H7 (cell line): Measurements from ENCODE around the gene SLC16A12. TPM values are rescaled to one million over a fixed set of nuclear protein-coding genes. Genes with fewer than 3 reads are reported as not detected.

Experiments used
- DNase-seq: peaks from one replicate; pipeline ENCODE4 v3.0.0; 2012
- H3K27me3 ChIP-seq: 2 replicates; pipeline ENCODE4 v1.6.0; 2011; ENCODE audit warnings: mild to moderate bottlenecking, low read length; ENCODE audit not compliant: control insufficient read depth, insufficient read depth
- H3K36me3 ChIP-seq: replicated peaks from 2 replicates; pipeline ENCODE4 v1.5.1; 2011; ENCODE audit warnings: low read length; ENCODE audit not compliant: control insufficient read depth, insufficient read depth
- H3K4me3 ChIP-seq: 2 replicates; pipeline ENCODE4 v1.5.1; 2011; ENCODE audit warnings: low read depth, mild to moderate bottlenecking, control low read depth, low read length, moderate library complexity; ENCODE audit not compliant: insufficient read depth
- total RNA-seq: library from RNA; depleted of rRNA; stranded (reverse); fragments of >200 nt; shearing (Covaris generic); gene quantifications from 2 replicates; pipeline ENCODE4 v1.2.3, GENCODE V29; 2014

SLC16A12 gene
- total RNA-seq, 1 experiment from 2014 or later: 4.1 TPM

DNA sequence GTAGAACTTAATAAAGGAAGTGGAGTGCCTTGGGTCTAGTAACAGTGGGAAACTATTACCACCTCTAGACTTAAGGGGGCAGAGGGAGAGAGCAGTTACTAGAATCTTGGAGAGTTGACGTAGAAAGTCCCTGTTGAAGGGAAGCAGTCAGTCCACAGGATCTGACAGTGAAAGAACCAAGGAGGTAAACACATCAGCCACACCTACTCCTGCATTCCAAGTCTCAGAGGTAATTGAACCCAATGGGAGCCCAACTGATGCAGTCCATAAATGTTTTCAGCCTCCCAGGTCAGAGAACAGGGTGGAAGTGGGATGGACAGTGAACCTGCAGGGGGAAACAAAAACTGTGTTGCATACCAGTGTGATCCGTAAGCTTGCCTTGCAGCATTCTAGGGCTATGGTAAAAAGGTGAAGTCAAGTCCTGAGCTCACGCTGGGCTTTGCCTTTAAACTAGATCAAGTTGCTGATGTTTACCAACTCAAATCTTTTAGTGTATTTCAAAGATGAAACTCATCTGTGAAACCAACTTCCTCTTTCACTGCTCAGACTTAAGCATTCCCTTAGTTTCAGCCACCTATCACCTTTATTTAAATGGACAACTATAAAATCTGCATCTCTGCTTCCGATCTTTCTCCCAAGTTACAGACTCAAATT, 57.2 kb downstream of the SLC16A12 start:
- Histone ChIP-seq H3K4me3 (no peak overlapping the region), H3K27me3 (no peaks in the 10 kb centered on the region), H3K36me3 (no peaks in the 10 kb centered on the region)
- DNase-seq: peak; percentile 53

DNA sequence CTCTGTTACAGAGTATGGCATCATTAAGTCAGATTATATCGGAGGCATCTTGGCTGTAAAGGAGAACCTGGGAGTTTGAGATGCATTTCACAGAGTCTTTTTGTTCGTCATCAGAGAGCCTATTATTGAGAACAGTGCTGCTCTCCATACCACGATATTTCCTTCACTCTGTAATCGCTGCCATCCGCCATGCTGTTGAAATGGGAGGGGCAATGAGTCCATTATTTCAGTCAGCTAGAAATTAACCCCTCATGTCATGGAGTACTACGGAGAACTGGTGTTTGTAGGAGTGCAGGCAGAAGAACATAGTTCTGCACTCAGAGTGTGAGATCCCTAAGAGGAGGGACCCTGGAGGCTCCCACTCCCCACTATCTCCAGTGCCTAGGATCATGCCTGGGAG, 59.2 kb downstream of the SLC16A12 start:
- DNase-seq: no peak
- Histone ChIP-seq H3K36me3 (no peaks in the 10 kb centered on the region), H3K27me3 (no peaks in the 10 kb centered on the region), H3K4me3 (no peak overlapping the region)

DNA sequence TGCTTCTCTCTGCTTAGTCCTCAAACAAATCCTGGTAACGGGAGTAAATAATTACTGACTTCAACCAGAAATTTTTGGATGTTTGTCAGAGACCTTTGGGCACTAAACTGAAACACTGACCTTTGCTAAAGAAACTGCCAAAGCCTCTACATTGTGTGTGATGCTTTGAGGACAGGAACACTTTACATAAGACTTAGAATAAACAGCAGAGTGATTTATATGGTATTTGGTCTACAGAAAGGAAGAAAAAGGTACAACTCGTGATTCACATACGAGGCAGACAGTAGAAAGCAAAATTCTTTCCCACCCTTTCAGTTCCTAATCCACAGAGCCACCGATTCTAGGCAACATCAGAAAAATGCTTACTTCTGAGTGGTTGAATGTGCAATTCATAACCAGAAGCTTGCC, 59.8 kb downstream of the SLC16A12 start:
- DNase-seq: no peak
- H3K4me3 ChIP-seq: no peak overlapping the region
- no peaks in the 10 kb centered on the region for H3K36me3 ChIP-seq
- H3K27me3 ChIP-seq: no peaks in the 10 kb centered on the region

DNA sequence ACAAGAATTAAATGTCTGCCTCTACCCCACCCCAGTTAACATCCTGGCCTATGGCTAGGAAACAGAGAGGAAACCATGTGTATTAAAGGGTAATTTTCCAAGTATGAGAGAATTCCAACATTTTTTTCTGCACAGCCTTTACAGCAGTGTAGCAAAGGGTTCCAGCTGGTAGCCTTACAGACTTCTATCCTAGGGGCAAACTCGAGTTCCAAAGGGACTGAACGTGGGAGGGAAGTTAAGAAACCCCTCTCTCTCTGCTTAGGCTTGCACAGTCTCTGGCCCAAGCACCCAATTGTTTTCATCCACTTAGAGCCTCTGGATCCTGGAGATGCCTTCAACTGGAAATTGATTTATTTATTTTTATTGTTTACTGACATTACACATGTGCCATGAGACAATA, 60.3 kb downstream of the SLC16A12 start:
- H3K4me3 ChIP-seq: no peak overlapping the region
- no peaks in the 10 kb centered on the region for H3K36me3 ChIP-seq
- no peaks in the 10 kb centered on the region for H3K27me3 ChIP-seq
- no peak for DNase-seq

GRCh38 chr10:89474452-89474851, 60.9 kb downstream of the SLC16A12 start:
- no peak overlapping the region for H3K4me3 ChIP-seq
- H3K27me3 ChIP-seq: no peaks in the 10 kb centered on the region
- no peak for DNase-seq
- no peaks in the 10 kb centered on the region for H3K36me3 ChIP-seq

- DNase-seq: no peak
- Histone ChIP-seq H3K4me3 (no peak overlapping the region), H3K27me3 (no peaks in the 10 kb centered on the region), H3K36me3 (no peaks in the 10 kb centered on the region)
Measured at GRCh38 chr10:89471110-89471809, 64.1 kb downstream of the SLC16A12 start.

- H3K4me3 ChIP-seq: no peak overlapping the region
- H3K36me3 ChIP-seq: no peaks in the 10 kb centered on the region
- DNase-seq: no peak
- H3K27me3 ChIP-seq: no peaks in the 10 kb centered on the region
Measured at GRCh38 chr10:89470628-89471027, 64.8 kb downstream of the SLC16A12 start.

DNA sequence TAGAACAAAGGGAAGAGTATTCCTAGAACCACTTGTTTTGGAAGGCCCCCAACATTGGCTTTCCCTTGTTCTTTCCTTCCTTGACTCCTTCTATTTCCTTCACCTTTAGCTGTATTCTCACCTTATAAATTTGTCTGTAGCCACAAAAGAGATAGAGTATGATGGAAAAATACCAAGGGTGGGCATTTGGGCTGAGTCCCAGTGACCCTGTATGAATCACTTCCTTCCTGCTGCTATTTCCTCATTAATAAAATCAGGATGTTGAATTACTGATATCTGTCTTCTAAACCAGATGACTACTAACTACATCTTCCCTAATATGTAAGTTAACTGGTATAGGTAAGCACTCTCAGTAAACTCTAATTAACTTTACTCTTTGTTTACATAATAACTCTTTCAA, 65.9 kb downstream of the SLC16A12 start:
- DNase-seq: no peak
- no peaks in the 10 kb centered on the region for H3K36me3 ChIP-seq
- no peak overlapping the region for H3K4me3 ChIP-seq
- no peaks in the 10 kb centered on the region for H3K27me3 ChIP-seq

DNA sequence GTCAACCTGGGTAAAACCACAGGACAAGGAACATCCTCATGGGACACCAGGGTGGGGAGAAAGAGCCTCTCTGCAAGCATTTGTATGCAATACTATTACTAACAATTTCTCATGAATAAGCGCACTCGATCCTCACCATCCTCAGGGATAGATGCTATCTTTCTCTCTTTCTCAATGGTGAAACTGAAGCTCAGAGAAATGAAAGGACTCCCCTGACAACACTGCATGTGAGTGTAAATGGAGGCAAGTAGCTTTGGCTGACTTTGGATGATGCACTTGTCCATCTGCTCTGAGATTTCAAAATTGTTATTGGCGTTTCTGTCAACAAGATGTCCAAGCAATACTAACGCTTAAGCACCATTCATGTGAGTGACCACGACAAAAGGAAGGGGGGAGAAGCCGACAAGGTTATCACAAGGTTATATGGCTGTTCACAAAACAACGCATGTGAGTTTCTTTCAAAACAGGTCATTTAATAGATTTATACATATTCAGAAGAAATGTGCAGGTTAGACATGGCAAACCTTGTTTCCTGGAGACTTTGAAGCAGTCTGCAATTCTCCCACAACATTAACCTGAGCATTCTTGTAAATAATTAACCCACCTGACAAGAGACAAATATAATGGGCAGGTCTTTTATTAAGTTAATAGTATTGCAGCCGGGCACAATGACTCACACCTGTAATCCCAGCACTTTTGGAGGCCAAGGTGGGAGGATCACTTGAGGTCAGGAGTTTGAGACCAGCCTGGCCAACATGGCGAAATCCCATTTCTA, 67.0 kb downstream of the SLC16A12 start:
- Histone ChIP-seq H3K4me3 (no peak overlapping the region), H3K36me3 (no peaks in the 10 kb centered on the region), H3K27me3 (no peaks in the 10 kb centered on the region)
- no peak for DNase-seq

GRCh38 chr10:89466599-89467035, 68.8 kb downstream of the SLC16A12 start:
- no peak overlapping the region for H3K4me3 ChIP-seq
- H3K36me3 ChIP-seq: no peaks in the 10 kb centered on the region
- H3K27me3 ChIP-seq: no peaks in the 10 kb centered on the region
- DNase-seq: peak; percentile 22

DNA sequence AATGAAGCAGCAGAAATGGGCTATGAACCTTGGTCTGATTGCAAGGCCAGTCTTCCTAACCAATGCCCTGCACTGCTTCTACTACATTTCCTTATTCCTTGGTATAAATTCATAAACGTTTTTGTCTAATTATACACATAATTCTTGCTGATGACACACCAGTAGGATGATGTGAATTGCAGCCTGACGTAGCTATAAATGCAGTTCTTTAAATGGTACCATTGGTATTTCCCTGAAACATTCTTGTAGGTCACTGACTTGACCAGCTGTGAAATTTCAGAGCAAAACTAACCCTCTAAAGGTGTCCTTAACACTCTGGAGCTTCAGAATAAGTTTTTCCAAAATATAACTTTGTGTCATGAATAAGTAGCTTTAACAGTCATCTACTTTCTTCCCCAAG, 70.2 kb downstream of the SLC16A12 start:
- H3K4me3 ChIP-seq: no peak overlapping the region
- DNase-seq: no peak
- H3K36me3 ChIP-seq: no peaks in the 10 kb centered on the region
- H3K27me3 ChIP-seq: no peaks in the 10 kb centered on the region

- no peaks in the 10 kb centered on the region for H3K36me3 ChIP-seq
- no peak overlapping the region for H3K4me3 ChIP-seq
- no peaks in the 10 kb centered on the region for H3K27me3 ChIP-seq
- no peak for DNase-seq
Measured at GRCh38 chr10:89463846-89464537, 71.4 kb downstream of the SLC16A12 start.

DNA sequence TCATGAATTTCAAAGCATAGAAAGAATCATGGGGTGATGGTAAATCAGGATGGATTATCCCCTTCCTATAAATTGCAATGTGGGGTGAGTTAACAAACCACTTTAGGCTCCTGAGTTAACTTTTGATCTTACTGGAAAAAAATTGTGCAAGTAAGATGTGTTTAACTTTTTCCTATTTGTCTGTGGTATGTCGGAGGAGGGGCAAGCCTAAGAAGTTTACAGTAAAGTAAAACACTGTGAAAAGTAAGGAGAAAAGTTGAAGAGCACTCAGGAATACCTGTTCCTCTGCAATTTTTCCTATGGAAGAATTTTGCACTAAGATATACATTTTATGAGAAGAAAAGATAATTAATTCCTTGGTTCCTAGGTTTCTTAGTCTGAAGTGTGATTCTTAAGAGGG, 76.6 kb downstream of the SLC16A12 start:
- no peaks in the 10 kb centered on the region for H3K36me3 ChIP-seq
- no peak overlapping the region for H3K4me3 ChIP-seq
- DNase-seq: no peak
- H3K27me3 ChIP-seq: no peaks in the 10 kb centered on the region

GRCh38 chr10:89458291-89458690, 77.1 kb downstream of the SLC16A12 start:
- DNase-seq: no peak
- H3K36me3 ChIP-seq: no peaks in the 10 kb centered on the region
- H3K4me3 ChIP-seq: no peak overlapping the region
- H3K27me3 ChIP-seq: no peaks in the 10 kb centered on the region
